ENCODE data around the gene ZNF654.

- TF ChIP-seq, protein P1, sequence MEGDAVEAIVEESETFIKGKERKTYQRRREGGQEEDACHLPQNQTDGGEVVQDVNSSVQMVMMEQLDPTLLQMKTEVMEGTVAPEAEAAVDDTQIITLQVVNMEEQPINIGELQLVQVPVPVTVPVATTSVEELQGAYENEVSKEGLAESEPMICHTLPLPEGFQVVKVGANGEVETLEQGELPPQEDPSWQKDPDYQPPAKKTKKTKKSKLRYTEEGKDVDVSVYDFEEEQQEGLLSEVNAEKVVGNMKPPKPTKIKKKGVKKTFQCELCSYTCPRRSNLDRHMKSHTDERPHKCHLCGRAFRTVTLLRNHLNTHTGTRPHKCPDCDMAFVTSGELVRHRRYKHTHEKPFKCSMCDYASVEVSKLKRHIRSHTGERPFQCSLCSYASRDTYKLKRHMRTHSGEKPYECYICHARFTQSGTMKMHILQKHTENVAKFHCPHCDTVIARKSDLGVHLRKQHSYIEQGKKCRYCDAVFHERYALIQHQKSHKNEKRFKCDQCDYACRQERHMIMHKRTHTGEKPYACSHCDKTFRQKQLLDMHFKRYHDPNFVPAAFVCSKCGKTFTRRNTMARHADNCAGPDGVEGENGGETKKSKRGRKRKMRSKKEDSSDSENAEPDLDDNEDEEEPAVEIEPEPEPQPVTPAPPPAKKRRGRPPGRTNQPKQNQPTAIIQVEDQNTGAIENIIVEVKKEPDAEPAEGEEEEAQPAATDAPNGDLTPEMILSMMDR (conservative IDR thresholded peaks at IDR 0.05; ENCODE audit: low read depth in 2 of 2), result no peak
- TF ChIP-seq POLR2AphosphoS5 (IDR thresholded peaks at IDR 0.05; ENCODE audit: low read depth), result no peak
- TF ChIP-seq REST (IDR thresholded peaks at IDR 0.05; ENCODE audit: unreplicated experiment), result no peak
- TF ChIP-seq EZH2 (IDR thresholded peaks at IDR 0.05; ENCODE audit: low read depth, unreplicated experiment), result no peak
- no peak for TF ChIP-seq CREB1 (CRISPR knock-in tag; IDR thresholded peaks at IDR 0.05; ENCODE audit: low read depth)
- TF ChIP-seq ETS1 (IDR thresholded peaks at IDR 0.05), result no peak
- no peak for TF ChIP-seq EZH2phosphoT487 (IDR thresholded peaks at IDR 0.05; ENCODE audit: unreplicated experiment)
Measured at GRCh38 chr3:88076712-88077111, 17.7 kb downstream of the ZNF654 start.
